ENCODE results near the gene MBD5. TPM values are rescaled to one million over a fixed set of nuclear protein-coding genes. Genes with fewer than 3 reads are reported as not detected.

MBD5 gene
- total RNA-seq, 1 donor from 2014 or later, result 8.3 TPM

- peak in 2 of 3 experiments; percentile 8 to 20 for TF ChIP-seq CTCF (IDR thresholded peaks at IDR 0.05)
- Histone ChIP-seq H3K27me3 (no peaks in the 10 kb centered on the region), H3K27ac (no peak overlapping the region), H3K36me3 (no peaks in the 10 kb centered on the region), H3K4me3 (no peak overlapping the region), H3K4me1 (no peaks in the 10 kb centered on the region), H3K9me3 (no peaks in the 10 kb centered on the region)
- no peak for DNase-seq (ENCODE audit: low spot score in 2 of 2)
- intact Hi-C loops (cut with DNase I), result no loop called here
Observed at GRCh38 chr2:148201075-148202004, 180.4 kb downstream of the MBD5 start.

GRCh38 chr2:148202237-148202636 is 181.3 kb downstream of the MBD5 start:
- H3K27ac ChIP-seq, result no peak overlapping the region
- TF ChIP-seq CTCF (IDR thresholded peaks at IDR 0.05), result no peak
- intact Hi-C loops (cut with DNase I), result no loop called here

GRCh38 chr2:148207111-148207510 is 186.2 kb downstream of the MBD5 start:
- H3K4me1 ChIP-seq, result no peaks in the 10 kb centered on the region
- no peak for TF ChIP-seq CTCF (IDR thresholded peaks at IDR 0.05)
- H3K27ac ChIP-seq, result no peak overlapping the region
- H3K4me3 ChIP-seq, result no peak overlapping the region
- no peaks in the 10 kb centered on the region for H3K9me3 ChIP-seq
- no peaks in the 10 kb centered on the region for H3K36me3 ChIP-seq
- no peaks in the 10 kb centered on the region for H3K27me3 ChIP-seq
- intact Hi-C loops (cut with DNase I), result no loop called here
- DNase-seq (ENCODE audit: low spot score in 2 of 2), result no peak

More at GRCh38 chr2:148202237-148202636, 181.3 kb downstream of the MBD5 start:
- Histone ChIP-seq H3K36me3 (no peaks in the 10 kb centered on the region), H3K4me1 (no peaks in the 10 kb centered on the region), H3K4me3 (no peak overlapping the region), H3K27me3 (no peaks in the 10 kb centered on the region), H3K9me3 (no peaks in the 10 kb centered on the region)
- no peak for DNase-seq (ENCODE audit: low spot score in 2 of 2)

- H3K4me1 ChIP-seq, result no peaks in the 10 kb centered on the region
- TF ChIP-seq CTCF (IDR thresholded peaks at IDR 0.05), result no peak
- no peaks in the 10 kb centered on the region for H3K36me3 ChIP-seq
- no peaks in the 10 kb centered on the region for H3K9me3 ChIP-seq
- intact Hi-C loops (cut with DNase I), result no loop called here
- no peak for DNase-seq (ENCODE audit: low spot score in 2 of 2)
- no peak overlapping the region for H3K27ac ChIP-seq
- H3K4me3 ChIP-seq, result no peak overlapping the region
- H3K27me3 ChIP-seq, result no peaks in the 10 kb centered on the region
Observed at GRCh38 chr2:148209603-148210002, 188.7 kb downstream of the MBD5 start.

- intact Hi-C loops (cut with DNase I), result no loop called here
- Histone ChIP-seq H3K9me3 (peaks cover 7 to 22% of the 10 kb centered on the region in 2 donors), H3K4me1 (no peaks in the 10 kb centered on the region), H3K27ac (no peak overlapping the region), H3K4me3 (no peak overlapping the region), H3K27me3 (no peaks in the 10 kb centered on the region), H3K36me3 (no peaks in the 10 kb centered on the region)
- no peak for DNase-seq (ENCODE audit: low spot score in 2 of 2)
- TF ChIP-seq CTCF (IDR thresholded peaks at IDR 0.05), result no peak
Observed at GRCh38 chr2:148218326-148219075, 197.6 kb downstream of the MBD5 start.

All from ascending aorta (tissue), 2 donors.